NK-92 (cell line): ENCODE measurements around the gene INVS.
"Not testable (repeated sequence)": the region's sequence is repeated elsewhere in the genome, so short reads cannot be mapped to it uniquely, and the experiment has no call there.

Experiments used
- DNase-seq: peaks from one replicate; lab custom pipeline; 2025; ENCODE audit not compliant: unreplicated experiment; lab: John Stamatoyannopoulos, UW

INVS gene

GRCh38 chr9:100309992-100310391 lies 210.9 kb downstream of the INVS start:
- no peak for DNase-seq

- DNase-seq, result no peak
These were observed 216.5 kb downstream of the INVS start for GRCh38 chr9:100315561-100315960.

GRCh38 chr9:100317706-100318105 lies 218.7 kb downstream of the INVS start:
- no peak for DNase-seq

- DNase-seq, result no peak
These were observed 224.0 kb downstream of the INVS start for GRCh38 chr9:100322954-100323536.

- DNase-seq, result no peak
These were observed 225.7 kb downstream of the INVS start for GRCh38 chr9:100324594-100325200.

- not testable (repeated sequence) for DNase-seq
These were observed 239.7 kb downstream of the INVS start for GRCh38 chr9:100338736-100339135.

- DNase-seq, result no peak
These were observed 241.2 kb downstream of the INVS start for GRCh38 chr9:100340224-100340623.

- DNase-seq, result no peak
These were observed 242.8 kb downstream of the INVS start for GRCh38 chr9:100341889-100342288.

- no peak for DNase-seq
These were observed 247.8 kb downstream of the INVS start for GRCh38 chr9:100346836-100347235.

GRCh38 chr9:100350188-100350587 lies 251.1 kb downstream of the INVS start:
- no peak for DNase-seq
